ENCODE data around the gene CCDC142.

DNA sequence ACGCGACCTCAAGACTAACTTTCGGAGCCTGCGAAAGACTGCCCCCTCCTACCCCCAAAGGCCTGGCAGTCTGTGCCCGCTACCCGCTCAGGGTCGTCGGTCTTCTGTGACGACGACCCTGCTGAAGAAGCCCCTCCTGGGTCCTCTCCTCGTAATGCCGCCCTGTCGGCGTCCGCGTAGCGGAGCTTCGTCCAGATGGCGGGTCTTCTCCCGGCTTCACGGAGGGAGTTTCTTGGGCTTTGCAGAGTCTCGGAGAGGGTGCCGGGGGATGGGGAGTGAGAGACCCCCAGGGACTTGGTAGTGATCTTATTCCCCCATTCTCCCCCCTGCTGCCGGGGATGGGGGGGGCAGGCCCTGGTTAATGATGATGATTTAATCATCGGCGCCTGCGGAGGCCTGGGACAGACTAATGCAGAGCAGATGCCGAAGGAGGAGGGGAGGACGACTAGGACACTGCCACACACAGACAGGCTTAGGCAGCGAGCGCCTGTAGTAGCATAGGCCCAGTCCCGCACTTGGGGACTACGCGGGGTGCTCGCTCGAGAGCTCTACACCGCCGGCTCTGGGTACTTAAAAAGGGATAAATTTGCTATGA, 25.2 kb upstream of the CCDC142 start:
- TF ChIP-seq, protein P1, sequence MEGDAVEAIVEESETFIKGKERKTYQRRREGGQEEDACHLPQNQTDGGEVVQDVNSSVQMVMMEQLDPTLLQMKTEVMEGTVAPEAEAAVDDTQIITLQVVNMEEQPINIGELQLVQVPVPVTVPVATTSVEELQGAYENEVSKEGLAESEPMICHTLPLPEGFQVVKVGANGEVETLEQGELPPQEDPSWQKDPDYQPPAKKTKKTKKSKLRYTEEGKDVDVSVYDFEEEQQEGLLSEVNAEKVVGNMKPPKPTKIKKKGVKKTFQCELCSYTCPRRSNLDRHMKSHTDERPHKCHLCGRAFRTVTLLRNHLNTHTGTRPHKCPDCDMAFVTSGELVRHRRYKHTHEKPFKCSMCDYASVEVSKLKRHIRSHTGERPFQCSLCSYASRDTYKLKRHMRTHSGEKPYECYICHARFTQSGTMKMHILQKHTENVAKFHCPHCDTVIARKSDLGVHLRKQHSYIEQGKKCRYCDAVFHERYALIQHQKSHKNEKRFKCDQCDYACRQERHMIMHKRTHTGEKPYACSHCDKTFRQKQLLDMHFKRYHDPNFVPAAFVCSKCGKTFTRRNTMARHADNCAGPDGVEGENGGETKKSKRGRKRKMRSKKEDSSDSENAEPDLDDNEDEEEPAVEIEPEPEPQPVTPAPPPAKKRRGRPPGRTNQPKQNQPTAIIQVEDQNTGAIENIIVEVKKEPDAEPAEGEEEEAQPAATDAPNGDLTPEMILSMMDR (conservative IDR thresholded peaks at IDR 0.05), result no peak
- 0 out of 2 replicates have a peak, but pooled peaks have one; percentile 14 for TF ChIP-seq ZFX (IDR thresholded peaks at IDR 0.05)

All from C4-2B (cell line).